ENCODE data around the gene S1PR3. TPM values are rescaled to one million over a fixed set of nuclear protein-coding genes. Genes with fewer than 3 reads are reported as not detected.

S1PR3 gene
- total RNA-seq, 1 experiment from 2014 or later, result 42.9 TPM

- DNase-seq (ENCODE audit: low spot score), result peak; percentile 38
- Histone ChIP-seq H3K27ac (ENCODE audit: low read depth, low read length, poor library complexity, severe bottlenecking) (no peak overlapping the region), H3K4me1 (ENCODE audit: insufficient read depth, low read length, poor library complexity, severe bottlenecking) (no peaks in the 10 kb centered on the region), H3K4me3 (ENCODE audit: low read depth, low read length, poor library complexity, severe bottlenecking) (no peak overlapping the region), H3K27me3 (replicated peaks; ENCODE audit: insufficient read depth, low read depth, low read length, poor library complexity) (no peaks in the 10 kb centered on the region), H3K9me3 (ENCODE audit: low read depth, low read length, poor library complexity, severe bottlenecking) (no peaks in the 10 kb centered on the region), H3K36me3 (ENCODE audit: insufficient read depth, low read length, poor library complexity, severe bottlenecking) (no peaks in the 10 kb centered on the region)
- CTCF ChIA-PET, result no interaction called here
- intact Hi-C loops (cut with micrococcal nuclease; ENCODE audit: unreplicated experiment), result no loop called here
- TF ChIP-seq CTCF (conservative IDR thresholded peaks at IDR 0.05; ENCODE audit: low read depth, low read length) (no peak), EZH2 (IDR thresholded peaks at IDR 0.05; ENCODE audit: borderline replicate concordance, low read depth, low read length, poor library complexity, severe bottlenecking) (no peak)
- BruUV-seq (replicated peaks), result no TSS peak
- POLR2A ChIA-PET (ENCODE audit: low non-redundant PET), result no interaction called here
These were observed 15.0 kb upstream of the S1PR3 start for GRCh38 chr9:88975966-88976889.

- no peak for DNase-seq (ENCODE audit: low spot score)
- Histone ChIP-seq H3K27me3 (replicated peaks; ENCODE audit: insufficient read depth, low read depth, low read length, poor library complexity) (no peaks in the 10 kb centered on the region), H3K9me3 (ENCODE audit: low read depth, low read length, poor library complexity, severe bottlenecking) (no peaks in the 10 kb centered on the region), H3K4me3 (ENCODE audit: low read depth, low read length, poor library complexity, severe bottlenecking) (no peak overlapping the region), H3K36me3 (ENCODE audit: insufficient read depth, low read length, poor library complexity, severe bottlenecking) (no peaks in the 10 kb centered on the region), H3K27ac (ENCODE audit: low read depth, low read length, poor library complexity, severe bottlenecking) (no peak overlapping the region), H3K4me1 (ENCODE audit: insufficient read depth, low read length, poor library complexity, severe bottlenecking) (no peaks in the 10 kb centered on the region)
- CTCF ChIA-PET, result no interaction called here
- BruUV-seq (replicated peaks), result no TSS peak
- TF ChIP-seq EZH2 (IDR thresholded peaks at IDR 0.05; ENCODE audit: borderline replicate concordance, low read depth, low read length, poor library complexity, severe bottlenecking) (no peak), CTCF (conservative IDR thresholded peaks at IDR 0.05; ENCODE audit: low read depth, low read length) (no peak)
- intact Hi-C loops (cut with micrococcal nuclease; ENCODE audit: unreplicated experiment), result no loop called here
- POLR2A ChIA-PET (ENCODE audit: low non-redundant PET), result no interaction called here
These were observed 14.4 kb upstream of the S1PR3 start for GRCh38 chr9:88976890-88977257.

- DNase-seq (ENCODE audit: low spot score), result no peak
- no TSS peak for BruUV-seq (replicated peaks)
- POLR2A ChIA-PET (ENCODE audit: low non-redundant PET), result no interaction called here
- Histone ChIP-seq H3K4me1 (ENCODE audit: insufficient read depth, low read length, poor library complexity, severe bottlenecking) (no peaks in the 10 kb centered on the region), H3K36me3 (ENCODE audit: insufficient read depth, low read length, poor library complexity, severe bottlenecking) (no peaks in the 10 kb centered on the region), H3K27ac (ENCODE audit: low read depth, low read length, poor library complexity, severe bottlenecking) (no peak overlapping the region), H3K27me3 (replicated peaks; ENCODE audit: insufficient read depth, low read depth, low read length, poor library complexity) (no peaks in the 10 kb centered on the region), H3K4me3 (ENCODE audit: low read depth, low read length, poor library complexity, severe bottlenecking) (no peak overlapping the region), H3K9me3 (ENCODE audit: low read depth, low read length, poor library complexity, severe bottlenecking) (no peaks in the 10 kb centered on the region)
- CTCF ChIA-PET, result no interaction called here
- intact Hi-C loops (cut with micrococcal nuclease; ENCODE audit: unreplicated experiment), result no loop called here
- TF ChIP-seq CTCF (conservative IDR thresholded peaks at IDR 0.05; ENCODE audit: low read depth, low read length), result no peak
These were observed 13.2 kb upstream of the S1PR3 start for GRCh38 chr9:88978034-88978433.
